ENCODE results near the gene ZNF668. TPM values are rescaled to one million over a fixed set of nuclear protein-coding genes. Genes with fewer than 3 reads are reported as not detected.

Gene ZNF668
- total and polyA plus RNA-seq, 2 of the 13 experiments (the other 11 are each of a cell fraction or from before 2014, with no cell fraction given), result 3.8 to 9.8 TPM

GRCh38 chr16:31106509-31107464 is 32.7 kb upstream of the ZNF668 start (continued):
- TF ChIP-seq DMTF1 (CRISPR knock-in tag; IDR thresholded peaks at IDR 0.05) (no peak), JDP2 (CRISPR knock-in tag; IDR thresholded peaks at IDR 0.05; ENCODE audit: borderline replicate concordance) (no peak), HES4 (CRISPR knock-in tag; IDR thresholded peaks at IDR 0.05; ENCODE audit: borderline replicate concordance) (0 out of 2 replicates have a peak, but pooled peaks have one; percentile 45), NFE2L1 (CRISPR knock-in tag; IDR thresholded peaks at IDR 0.05; ENCODE audit: borderline replicate concordance) (no peak), ZNF605 (CRISPR knock-in tag; IDR thresholded peaks at IDR 0.05) (peak; percentile 59; the same call in 1 of the 2 replicates), KDM5B (CRISPR knock-in tag; IDR thresholded peaks at IDR 0.05; ENCODE audit: borderline replicate concordance) (peak; percentile 68; the same call in 1 of the 2 replicates), RFX3 (CRISPR knock-in tag; IDR thresholded peaks at IDR 0.05) (no peak), MED8 (CRISPR knock-in tag; IDR thresholded peaks at IDR 0.05; ENCODE audit: insufficient replicate concordance) (peak; percentile 23), ZNF557 (CRISPR knock-in tag; IDR thresholded peaks at IDR 0.05) (0 out of 2 replicates have a peak, but pooled peaks have one; percentile 49), ETV5 (CRISPR knock-in tag; IDR thresholded peaks at IDR 0.05; ENCODE audit: borderline replicate concordance) (no peak), HOXA3 (CRISPR knock-in tag; IDR thresholded peaks at IDR 0.05) (0 out of 2 replicates have a peak, but pooled peaks have one; percentile 30), ZKSCAN5 (CRISPR knock-in tag; IDR thresholded peaks at IDR 0.05) (no peak), ZNF792 (CRISPR knock-in tag; IDR thresholded peaks at IDR 0.05) (no peak), MED13 (CRISPR knock-in tag; IDR thresholded peaks at IDR 0.05) (no peak), CERS6 (CRISPR knock-in tag; IDR thresholded peaks at IDR 0.05) (no peak), ZNF263 (CRISPR knock-in tag; IDR thresholded peaks at IDR 0.05) (0 out of 2 replicates have a peak, but pooled peaks have one; percentile 10), CREB1 (IDR thresholded peaks at IDR 0.05) (no peak), CREB1 (CRISPR knock-in tag; IDR thresholded peaks at IDR 0.05) (no peak), GABPB1 (CRISPR knock-in tag; IDR thresholded peaks at IDR 0.05) (no peak)
- TF ChIP-seq, protein P1, sequence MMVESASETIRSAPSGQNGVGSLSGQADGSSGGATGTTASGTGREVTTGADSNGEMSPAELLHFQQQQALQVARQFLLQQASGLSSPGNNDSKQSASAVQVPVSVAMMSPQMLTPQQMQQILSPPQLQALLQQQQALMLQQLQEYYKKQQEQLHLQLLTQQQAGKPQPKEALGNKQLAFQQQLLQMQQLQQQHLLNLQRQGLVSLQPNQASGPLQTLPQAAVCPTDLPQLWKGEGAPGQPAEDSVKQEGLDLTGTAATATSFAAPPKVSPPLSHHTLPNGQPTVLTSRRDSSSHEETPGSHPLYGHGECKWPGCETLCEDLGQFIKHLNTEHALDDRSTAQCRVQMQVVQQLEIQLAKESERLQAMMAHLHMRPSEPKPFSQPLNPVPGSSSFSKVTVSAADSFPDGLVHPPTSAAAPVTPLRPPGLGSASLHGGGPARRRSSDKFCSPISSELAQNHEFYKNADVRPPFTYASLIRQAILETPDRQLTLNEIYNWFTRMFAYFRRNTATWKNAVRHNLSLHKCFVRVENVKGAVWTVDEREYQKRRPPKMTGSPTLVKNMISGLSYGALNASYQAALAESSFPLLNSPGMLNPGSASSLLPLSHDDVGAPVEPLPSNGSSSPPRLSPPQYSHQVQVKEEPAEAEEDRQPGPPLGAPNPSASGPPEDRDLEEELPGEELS (CRISPR knock-in tag; IDR thresholded peaks at IDR 0.05), result peak; percentile 31; the same call in 1 of the 2 replicates
- TF ChIP-seq, protein P2, sequence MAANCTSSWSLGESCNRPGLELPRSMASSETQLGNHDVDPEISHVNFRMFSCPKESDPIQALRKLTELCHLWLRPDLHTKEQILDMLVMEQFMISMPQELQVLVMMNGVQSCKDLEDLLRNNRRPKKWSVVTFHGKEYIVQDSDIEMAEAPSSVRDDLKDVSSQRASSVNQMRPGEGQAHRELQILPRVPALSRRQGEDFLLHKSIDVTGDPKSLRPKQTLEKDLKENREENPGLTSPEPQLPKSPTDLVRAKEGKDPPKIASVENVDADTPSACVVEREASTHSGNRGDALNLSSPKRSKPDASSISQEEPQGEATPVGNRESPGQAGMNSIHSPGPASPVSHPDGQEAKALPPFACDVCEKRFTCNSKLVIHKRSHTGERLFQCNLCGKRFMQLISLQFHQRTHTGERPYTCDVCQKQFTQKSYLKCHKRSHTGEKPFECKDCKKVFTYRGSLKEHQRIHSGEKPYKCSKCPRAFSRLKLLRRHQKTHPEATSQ (CRISPR knock-in tag; IDR thresholded peaks at IDR 0.05; ENCODE audit: borderline replicate concordance), result no peak
- TF ChIP-seq, protein P3, sequence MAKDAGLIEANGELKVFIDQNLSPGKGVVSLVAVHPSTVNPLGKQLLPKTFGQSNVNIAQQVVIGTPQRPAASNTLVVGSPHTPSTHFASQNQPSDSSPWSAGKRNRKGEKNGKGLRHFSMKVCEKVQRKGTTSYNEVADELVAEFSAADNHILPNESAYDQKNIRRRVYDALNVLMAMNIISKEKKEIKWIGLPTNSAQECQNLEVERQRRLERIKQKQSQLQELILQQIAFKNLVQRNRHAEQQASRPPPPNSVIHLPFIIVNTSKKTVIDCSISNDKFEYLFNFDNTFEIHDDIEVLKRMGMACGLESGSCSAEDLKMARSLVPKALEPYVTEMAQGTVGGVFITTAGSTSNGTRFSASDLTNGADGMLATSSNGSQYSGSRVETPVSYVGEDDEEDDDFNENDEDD (CRISPR knock-in tag; IDR thresholded peaks at IDR 0.05; ENCODE audit: borderline replicate concordance), result no peak

Data from HepG2 (cell line).